CD8-positive, alpha-beta memory T cell (primary cell): ENCODE measurements around the gene ST7. TPM values are rescaled to one million over a fixed set of nuclear protein-coding genes. Genes with fewer than 3 reads are reported as not detected.
A peak's percentile ranks its signal among the peaks of the same experiment; 100 is the strongest.

Experiments
- CTCF ChIA-PET: fragments of 350-600 bp; sonication (Branson Sonifier 250); formaldehyde crosslinking; loops from one replicate; lab custom pipeline; 2021; ENCODE audit warnings: antibody characterized with exemption; lab: Charles Lee
- POLR2A ChIA-PET: fragments of 350-600 bp; sonication (Branson Sonifier 250); formaldehyde crosslinking; loops from one replicate; lab custom pipeline; 2021; ENCODE audit warnings: antibody characterized with exemption; lab: Charles Lee
- DNase-seq, 5 donors: peaks; one replicate each; pipeline versions ENCODE4 v3.0.0 to v3.0.0-alpha.2; 2020 to 2022; ENCODE audit warnings: mixed read lengths in 1 of 5
- H3K27ac ChIP-seq: one replicate; pipeline ENCODE4 v1.7.0; 2013; ENCODE audit warnings: low read depth, mild to moderate bottlenecking, low read length, moderate library complexity
- H3K27me3 ChIP-seq: 2 replicates; pipeline ENCODE4 v1.7.0; 2013; ENCODE audit warnings: low read length, mild to moderate bottlenecking; ENCODE audit not compliant: insufficient read depth, poor library complexity, severe bottlenecking
- H3K36me3 ChIP-seq: 2 replicates; pipeline ENCODE4 v1.7.0; 2013; ENCODE audit warnings: mild to moderate bottlenecking, low read length, moderate library complexity; ENCODE audit not compliant: insufficient read depth
- H3K4me1 ChIP-seq: 2 replicates; pipeline ENCODE4 v1.7.0; 2013; ENCODE audit warnings: mild to moderate bottlenecking, low read length, moderate library complexity; ENCODE audit not compliant: insufficient read depth
- H3K4me3 ChIP-seq: 2 replicates; pipeline ENCODE4 v1.7.0; 2013; ENCODE audit warnings: mild to moderate bottlenecking, low read length
- H3K9me3 ChIP-seq: 2 replicates; pipeline ENCODE4 v1.7.0; 2013; ENCODE audit warnings: mild to moderate bottlenecking, low read length
- H3K27ac Mint-ChIP-seq, 8 donors: one replicate each; pipeline ENCODE4 v1.8.0; 2020 to 2021; ENCODE audit warnings: mixed read lengths in 8 of 8, mild to moderate bottlenecking in 6 of 8, inconsistent platforms in 3 of 8, moderate library complexity in 3 of 8
- H3K27me3 Mint-ChIP-seq, 2 donors: one replicate each; pipeline ENCODE4 v1.8.0; 2020 to 2021; ENCODE audit warnings: mixed read lengths in 2 of 2, mild to moderate bottlenecking in 1 of 2, moderate library complexity in 1 of 2
- H3K36me3 Mint-ChIP-seq, 3 donors: one replicate each; pipeline ENCODE4 v1.8.0; 2020 to 2021; ENCODE audit warnings: mixed read lengths in 3 of 3, inconsistent platforms in 1 of 3, mild to moderate bottlenecking in 1 of 3
- H3K4me1 Mint-ChIP-seq, 3 donors: one replicate each; pipeline ENCODE4 v1.8.0; 2020 to 2021; ENCODE audit warnings: mixed read lengths in 3 of 3, inconsistent platforms in 1 of 3, mild to moderate bottlenecking in 1 of 3
- H3K4me3 Mint-ChIP-seq, 7 donors: one replicate each; pipeline ENCODE4 v1.8.0; 2020 to 2021; ENCODE audit warnings: mixed read lengths in 7 of 7, mild to moderate bottlenecking in 6 of 7, moderate library complexity in 4 of 7, inconsistent platforms in 2 of 7
- H3K9me3 Mint-ChIP-seq, 5 donors: one replicate each; pipeline ENCODE4 v1.8.0; 2020 to 2022; ENCODE audit warnings: mixed read lengths in 5 of 5, mild to moderate bottlenecking in 3 of 5, moderate library complexity in 2 of 5, inconsistent platforms in 1 of 5
- polyA plus RNA-seq: library from polyadenylated mRNA; unstranded; fragments of 300-500 nt; fragmentation: Illumina TruSeq; gene quantifications from one replicate; pipeline ENCODE4 v1.2.3, GENCODE V29; 2021
- total RNA-seq, 2 experiments: library from RNA; stranded (reverse); gene quantifications; one replicate each; pipeline ENCODE4 v1.2.3, GENCODE V29; 2021

Gene ST7
- total and polyA plus RNA-seq, 3 experiments from 2014 or later, result 7.9 to 14.2 (median 12.7) TPM

DNA sequence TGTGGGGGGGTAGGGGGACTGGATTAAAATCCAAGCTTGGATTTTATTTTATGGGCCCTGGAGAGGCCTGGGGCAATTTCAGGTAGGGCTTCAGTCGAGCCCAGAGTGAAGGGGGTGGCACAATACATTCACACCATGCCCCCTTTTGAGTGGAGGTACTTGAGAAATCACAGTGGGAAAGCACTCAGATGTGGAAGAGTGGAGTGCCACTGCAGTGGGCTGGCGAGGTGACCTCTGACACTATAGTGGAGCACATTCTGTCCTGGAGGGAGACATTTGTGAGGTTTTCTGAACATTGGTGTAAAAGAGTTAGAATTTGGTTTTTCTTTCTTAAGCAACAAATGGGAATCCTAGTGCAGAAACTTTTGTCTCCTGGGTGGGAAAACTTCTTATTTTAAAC is 226.4 kb downstream of the ST7 start:
- Mint-ChIP-seq H3K4me3 (no peak overlapping the region), H3K27me3 (no peaks in the 10 kb centered on the region), H3K36me3 (peaks cover 8 to 15% (median 9%) of the 10 kb centered on the region in 3 donors), H3K4me1 (no peaks in the 10 kb centered on the region), H3K27ac (peak overlapping the region in 1 of 8 donors; percentile 82), H3K9me3 (no peaks in the 10 kb centered on the region)
- DNase-seq, result no peak
- ChIA-PET POLR2A (no interaction called here), CTCF (no interaction called here)
- H3K27me3 ChIP-seq, result no peaks in the 10 kb centered on the region
- no peaks in the 10 kb centered on the region for H3K36me3 ChIP-seq
- no peaks in the 10 kb centered on the region for H3K4me1 ChIP-seq
- H3K4me3 ChIP-seq, result no peak overlapping the region
- H3K27ac ChIP-seq, result no peak overlapping the region
- H3K9me3 ChIP-seq, result no peaks in the 10 kb centered on the region

DNA sequence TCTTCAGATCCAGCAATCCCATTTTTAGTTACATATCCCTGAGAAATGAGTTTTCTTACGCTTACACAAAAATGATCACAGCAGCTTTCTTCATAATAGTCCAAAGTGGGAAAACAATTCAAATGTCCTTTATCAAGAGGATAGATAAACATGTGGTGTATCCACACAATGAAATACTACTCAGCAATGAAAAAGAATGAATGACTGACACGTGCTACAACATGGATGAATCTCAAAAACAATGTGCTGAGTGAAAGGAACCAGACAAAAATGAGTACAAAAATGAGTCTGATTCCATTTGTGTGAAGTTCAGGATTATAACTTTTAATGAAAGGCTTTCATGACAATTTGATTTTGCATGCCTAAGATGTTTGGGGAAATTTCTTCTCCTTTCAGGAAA is 230.4 kb downstream of the ST7 start:
- Histone ChIP-seq H3K36me3 (no peaks in the 10 kb centered on the region), H3K4me3 (no peak overlapping the region), H3K9me3 (no peaks in the 10 kb centered on the region), H3K27me3 (no peaks in the 10 kb centered on the region), H3K4me1 (no peaks in the 10 kb centered on the region), H3K27ac (no peak overlapping the region)
- Mint-ChIP-seq H3K4me1 (no peaks in the 10 kb centered on the region), H3K9me3 (no peaks in the 10 kb centered on the region), H3K4me3 (no peak overlapping the region), H3K36me3 (peaks cover 4 to 18% (median 6%) of the 10 kb centered on the region in 3 donors), H3K27ac (no peak overlapping the region), H3K27me3 (no peaks in the 10 kb centered on the region)
- DNase-seq, result no peak
- CTCF ChIA-PET, result no interaction called here
- POLR2A ChIA-PET, result no interaction called here

- no peaks in the 10 kb centered on the region for H3K9me3 Mint-ChIP-seq
- H3K4me1 Mint-ChIP-seq, result no peaks in the 10 kb centered on the region
- ChIA-PET POLR2A (no interaction called here), CTCF (no interaction called here)
- Histone ChIP-seq H3K36me3 (no peaks in the 10 kb centered on the region), H3K27ac (no peak overlapping the region), H3K4me1 (no peaks in the 10 kb centered on the region), H3K27me3 (no peaks in the 10 kb centered on the region), H3K4me3 (no peak overlapping the region), H3K9me3 (no peaks in the 10 kb centered on the region)
- H3K27me3 Mint-ChIP-seq, result no peaks in the 10 kb centered on the region
- no peak overlapping the region for H3K4me3 Mint-ChIP-seq
- H3K36me3 Mint-ChIP-seq, result peaks cover 6 to 18% (median 8%) of the 10 kb centered on the region in 3 donors
- no peak for DNase-seq
- no peak overlapping the region for H3K27ac Mint-ChIP-seq
Measured at GRCh38 chr7:117184367-117184766, 231.1 kb downstream of the ST7 start.

DNA sequence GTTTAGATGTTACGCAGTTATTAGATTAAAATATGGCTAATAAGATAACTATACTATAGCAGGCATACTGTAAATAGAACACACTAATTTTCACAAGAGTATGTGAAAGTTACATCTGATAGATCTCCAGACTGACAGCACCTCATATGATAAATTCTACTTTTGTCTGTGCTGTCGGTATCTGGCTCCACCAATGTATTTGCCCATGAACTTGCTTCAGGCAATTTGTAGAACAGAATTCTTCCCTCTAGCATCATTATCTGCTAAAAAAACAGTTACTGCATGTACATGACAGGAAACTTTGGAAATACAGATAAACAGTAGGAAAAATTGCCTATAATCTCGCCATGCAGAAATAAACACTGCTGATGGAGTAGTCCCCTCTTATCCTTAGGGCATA is 231.8 kb downstream of the ST7 start:
- Mint-ChIP-seq H3K4me1 (no peaks in the 10 kb centered on the region), H3K4me3 (no peak overlapping the region), H3K27me3 (no peaks in the 10 kb centered on the region), H3K36me3 (peaks cover 10 to 22% (median 14%) of the 10 kb centered on the region in 3 donors), H3K9me3 (no peaks in the 10 kb centered on the region), H3K27ac (no peak overlapping the region)
- no peaks in the 10 kb centered on the region for H3K4me1 ChIP-seq
- H3K27me3 ChIP-seq, result no peaks in the 10 kb centered on the region
- H3K4me3 ChIP-seq, result no peak overlapping the region
- ChIA-PET POLR2A (no interaction called here), CTCF (no interaction called here)
- H3K27ac ChIP-seq, result no peak overlapping the region
- no peak for DNase-seq
- no peaks in the 10 kb centered on the region for H3K36me3 ChIP-seq
- no peaks in the 10 kb centered on the region for H3K9me3 ChIP-seq

DNA sequence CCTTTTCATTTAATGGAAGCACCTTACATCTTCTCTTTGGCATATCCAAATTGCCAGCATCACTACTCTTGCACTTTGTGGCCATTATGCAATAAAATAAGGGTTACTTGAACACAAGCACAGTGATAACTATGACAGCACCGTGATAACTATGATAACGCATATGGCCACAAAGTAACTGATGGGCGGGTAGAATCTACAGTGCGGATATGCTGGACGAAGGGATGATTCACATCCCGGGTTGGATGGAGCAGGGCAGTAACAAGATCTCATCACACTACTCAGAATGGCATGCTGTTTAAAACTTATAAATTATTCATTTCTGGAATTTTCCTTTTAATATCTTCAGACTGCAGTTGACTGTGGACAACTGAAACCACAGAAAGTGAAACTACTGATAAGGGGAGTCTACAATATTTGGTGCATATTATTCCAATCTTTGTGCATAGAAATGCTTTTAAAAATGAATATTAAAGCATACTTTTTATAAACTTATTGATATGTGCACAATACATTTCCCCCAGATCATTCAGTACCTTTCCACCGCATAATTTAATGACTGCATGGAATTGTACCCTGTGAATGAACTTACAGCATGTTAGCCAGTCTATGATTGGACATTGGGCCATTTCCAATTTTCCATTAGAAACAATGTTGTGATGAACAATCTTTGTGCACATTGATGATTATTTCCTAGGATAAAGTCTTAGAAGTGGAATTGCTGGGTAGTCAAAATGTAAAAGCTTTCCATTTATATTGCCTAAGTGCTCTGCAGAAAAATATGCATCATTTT is 233.1 kb downstream of the ST7 start:
- H3K9me3 Mint-ChIP-seq, result no peaks in the 10 kb centered on the region
- no peak overlapping the region for H3K4me3 Mint-ChIP-seq
- H3K27me3 ChIP-seq, result no peaks in the 10 kb centered on the region
- DNase-seq, result no peak
- ChIA-PET POLR2A (no interaction called here), CTCF (no interaction called here)
- H3K4me3 ChIP-seq, result no peak overlapping the region
- no peaks in the 10 kb centered on the region for H3K36me3 ChIP-seq
- peaks cover 17 to 22% (median 19%) of the 10 kb centered on the region in 3 donors for H3K36me3 Mint-ChIP-seq
- H3K4me1 ChIP-seq, result no peaks in the 10 kb centered on the region
- H3K9me3 ChIP-seq, result no peaks in the 10 kb centered on the region
- H3K27ac Mint-ChIP-seq, result peak overlapping the region in 1 of 8 donors; percentile 2
- H3K4me1 Mint-ChIP-seq, result no peaks in the 10 kb centered on the region
- H3K27ac ChIP-seq, result no peak overlapping the region
- no peaks in the 10 kb centered on the region for H3K27me3 Mint-ChIP-seq

DNA sequence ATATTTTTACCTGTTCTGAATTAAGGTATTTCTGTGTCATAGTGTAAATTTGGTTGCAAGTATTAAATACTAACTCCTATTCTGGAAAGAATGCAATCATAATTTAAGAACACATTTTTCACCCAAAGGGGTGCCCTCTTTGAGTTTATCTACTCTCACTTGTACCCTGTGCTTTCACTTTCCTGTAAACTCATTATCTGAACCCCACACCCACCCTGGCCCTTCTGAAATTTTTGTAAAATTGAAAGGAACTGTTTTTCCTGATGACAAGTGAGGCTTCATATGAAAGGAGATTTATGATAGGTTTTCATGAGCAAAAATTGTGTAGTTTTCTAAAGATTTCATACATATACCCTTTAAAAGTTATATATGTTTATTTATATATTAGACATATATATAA is 235.1 kb downstream of the ST7 start:
- Mint-ChIP-seq H3K36me3 (peaks cover 12 to 21% (median 17%) of the 10 kb centered on the region in 3 donors), H3K27me3 (no peaks in the 10 kb centered on the region), H3K27ac (no peak overlapping the region), H3K4me1 (no peaks in the 10 kb centered on the region), H3K9me3 (no peaks in the 10 kb centered on the region), H3K4me3 (no peak overlapping the region)
- no peaks in the 10 kb centered on the region for H3K9me3 ChIP-seq
- H3K4me1 ChIP-seq, result no peaks in the 10 kb centered on the region
- ChIA-PET CTCF (no interaction called here), POLR2A (no interaction called here)
- no peak overlapping the region for H3K27ac ChIP-seq
- no peak for DNase-seq
- H3K4me3 ChIP-seq, result no peak overlapping the region
- no peaks in the 10 kb centered on the region for H3K36me3 ChIP-seq
- H3K27me3 ChIP-seq, result no peaks in the 10 kb centered on the region

DNA sequence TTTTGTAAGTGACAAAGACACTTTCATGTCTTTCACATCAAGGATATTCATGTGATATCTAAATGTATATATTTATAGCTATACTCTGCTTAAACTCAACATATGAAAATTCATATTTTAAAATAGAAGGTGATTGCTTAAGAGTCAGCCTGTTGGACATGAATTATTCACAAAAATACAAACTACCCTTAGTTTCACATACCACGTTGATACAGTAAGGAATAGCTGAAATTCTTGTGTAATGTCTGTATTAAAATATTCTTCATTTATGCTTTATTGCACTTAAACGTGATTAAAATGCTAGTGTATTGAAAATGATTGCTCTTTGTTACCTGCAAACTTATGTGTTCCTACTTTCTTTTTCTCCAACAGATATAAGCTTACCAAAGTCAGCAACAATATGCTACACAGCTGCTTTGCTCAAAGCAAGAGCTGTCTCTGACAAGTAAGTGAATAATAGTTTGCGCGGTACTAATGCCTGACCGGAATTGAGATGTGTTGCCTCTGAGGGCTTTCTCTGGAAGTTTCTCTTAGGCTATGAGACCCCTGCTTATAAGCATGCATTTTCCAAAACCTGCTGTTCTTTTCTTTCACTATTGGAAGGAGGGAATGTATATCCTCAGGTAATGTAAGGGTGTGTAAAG is 235.8 kb downstream of the ST7 start:
- POLR2A ChIA-PET, result no interaction called here
- no peak overlapping the region for H3K4me3 ChIP-seq
- Mint-ChIP-seq H3K9me3 (no peaks in the 10 kb centered on the region), H3K27me3 (no peaks in the 10 kb centered on the region), H3K27ac (no peak overlapping the region), H3K36me3 (peaks cover 7 to 18% (median 12%) of the 10 kb centered on the region in 3 donors), H3K4me3 (no peak overlapping the region), H3K4me1 (no peaks in the 10 kb centered on the region)
- CTCF ChIA-PET, result no interaction called here
- no peaks in the 10 kb centered on the region for H3K4me1 ChIP-seq
- DNase-seq, result no peak
- no peak overlapping the region for H3K27ac ChIP-seq
- no peaks in the 10 kb centered on the region for H3K36me3 ChIP-seq
- no peaks in the 10 kb centered on the region for H3K9me3 ChIP-seq
- no peaks in the 10 kb centered on the region for H3K27me3 ChIP-seq

DNA sequence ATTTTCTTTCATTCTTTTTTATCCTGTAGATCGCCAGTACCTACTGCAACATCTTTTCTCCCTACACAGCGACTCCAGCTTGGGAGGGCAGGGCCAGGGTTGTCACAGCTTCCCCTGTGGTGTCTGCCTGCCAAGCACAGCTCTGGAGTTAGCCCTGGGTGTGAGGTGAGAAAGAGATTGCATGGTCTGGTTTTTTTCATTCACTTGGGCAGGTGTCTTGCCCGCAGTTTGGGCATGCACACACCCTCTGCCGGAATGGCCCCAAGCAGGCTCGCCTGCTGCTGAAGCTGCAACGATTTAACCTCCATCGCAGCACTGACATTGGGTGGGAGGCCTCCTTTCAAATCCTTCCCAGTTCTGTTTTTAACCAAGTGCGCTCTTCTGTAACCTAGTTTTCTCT is 236.8 kb downstream of the ST7 start:
- Histone ChIP-seq H3K9me3 (no peaks in the 10 kb centered on the region), H3K27ac (no peak overlapping the region), H3K27me3 (no peaks in the 10 kb centered on the region), H3K36me3 (no peaks in the 10 kb centered on the region), H3K4me3 (no peak overlapping the region), H3K4me1 (no peaks in the 10 kb centered on the region)
- H3K27ac Mint-ChIP-seq, result no peak overlapping the region
- peaks cover 7 to 18% (median 12%) of the 10 kb centered on the region in 3 donors for H3K36me3 Mint-ChIP-seq
- H3K4me1 Mint-ChIP-seq, result no peaks in the 10 kb centered on the region
- ChIA-PET POLR2A (no interaction called here), CTCF (no interaction called here)
- no peak overlapping the region for H3K4me3 Mint-ChIP-seq
- H3K27me3 Mint-ChIP-seq, result no peaks in the 10 kb centered on the region
- DNase-seq, result no peak
- H3K9me3 Mint-ChIP-seq, result no peaks in the 10 kb centered on the region
